ENCODE data around the gene MED12L.

DNA sequence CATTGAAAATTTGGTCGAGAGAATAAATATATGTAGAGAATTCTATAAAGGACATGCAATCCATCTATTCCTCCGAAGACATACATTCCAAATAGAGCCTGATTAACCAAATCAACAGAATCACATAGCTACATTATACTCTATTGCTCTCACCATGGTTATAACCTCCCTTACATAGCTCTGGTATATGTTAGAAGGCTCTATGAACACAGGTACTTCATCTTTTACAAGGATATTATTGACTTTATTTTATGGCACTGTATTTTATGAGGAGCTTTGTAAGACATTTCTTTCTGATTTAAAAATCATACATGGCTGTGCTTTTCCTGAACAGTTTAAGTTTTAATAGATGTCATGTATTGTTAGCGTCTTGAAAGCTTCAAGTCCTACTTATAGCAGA is 370.6 kb downstream of the MED12L start:
- TF ChIP-seq, protein P1, sequence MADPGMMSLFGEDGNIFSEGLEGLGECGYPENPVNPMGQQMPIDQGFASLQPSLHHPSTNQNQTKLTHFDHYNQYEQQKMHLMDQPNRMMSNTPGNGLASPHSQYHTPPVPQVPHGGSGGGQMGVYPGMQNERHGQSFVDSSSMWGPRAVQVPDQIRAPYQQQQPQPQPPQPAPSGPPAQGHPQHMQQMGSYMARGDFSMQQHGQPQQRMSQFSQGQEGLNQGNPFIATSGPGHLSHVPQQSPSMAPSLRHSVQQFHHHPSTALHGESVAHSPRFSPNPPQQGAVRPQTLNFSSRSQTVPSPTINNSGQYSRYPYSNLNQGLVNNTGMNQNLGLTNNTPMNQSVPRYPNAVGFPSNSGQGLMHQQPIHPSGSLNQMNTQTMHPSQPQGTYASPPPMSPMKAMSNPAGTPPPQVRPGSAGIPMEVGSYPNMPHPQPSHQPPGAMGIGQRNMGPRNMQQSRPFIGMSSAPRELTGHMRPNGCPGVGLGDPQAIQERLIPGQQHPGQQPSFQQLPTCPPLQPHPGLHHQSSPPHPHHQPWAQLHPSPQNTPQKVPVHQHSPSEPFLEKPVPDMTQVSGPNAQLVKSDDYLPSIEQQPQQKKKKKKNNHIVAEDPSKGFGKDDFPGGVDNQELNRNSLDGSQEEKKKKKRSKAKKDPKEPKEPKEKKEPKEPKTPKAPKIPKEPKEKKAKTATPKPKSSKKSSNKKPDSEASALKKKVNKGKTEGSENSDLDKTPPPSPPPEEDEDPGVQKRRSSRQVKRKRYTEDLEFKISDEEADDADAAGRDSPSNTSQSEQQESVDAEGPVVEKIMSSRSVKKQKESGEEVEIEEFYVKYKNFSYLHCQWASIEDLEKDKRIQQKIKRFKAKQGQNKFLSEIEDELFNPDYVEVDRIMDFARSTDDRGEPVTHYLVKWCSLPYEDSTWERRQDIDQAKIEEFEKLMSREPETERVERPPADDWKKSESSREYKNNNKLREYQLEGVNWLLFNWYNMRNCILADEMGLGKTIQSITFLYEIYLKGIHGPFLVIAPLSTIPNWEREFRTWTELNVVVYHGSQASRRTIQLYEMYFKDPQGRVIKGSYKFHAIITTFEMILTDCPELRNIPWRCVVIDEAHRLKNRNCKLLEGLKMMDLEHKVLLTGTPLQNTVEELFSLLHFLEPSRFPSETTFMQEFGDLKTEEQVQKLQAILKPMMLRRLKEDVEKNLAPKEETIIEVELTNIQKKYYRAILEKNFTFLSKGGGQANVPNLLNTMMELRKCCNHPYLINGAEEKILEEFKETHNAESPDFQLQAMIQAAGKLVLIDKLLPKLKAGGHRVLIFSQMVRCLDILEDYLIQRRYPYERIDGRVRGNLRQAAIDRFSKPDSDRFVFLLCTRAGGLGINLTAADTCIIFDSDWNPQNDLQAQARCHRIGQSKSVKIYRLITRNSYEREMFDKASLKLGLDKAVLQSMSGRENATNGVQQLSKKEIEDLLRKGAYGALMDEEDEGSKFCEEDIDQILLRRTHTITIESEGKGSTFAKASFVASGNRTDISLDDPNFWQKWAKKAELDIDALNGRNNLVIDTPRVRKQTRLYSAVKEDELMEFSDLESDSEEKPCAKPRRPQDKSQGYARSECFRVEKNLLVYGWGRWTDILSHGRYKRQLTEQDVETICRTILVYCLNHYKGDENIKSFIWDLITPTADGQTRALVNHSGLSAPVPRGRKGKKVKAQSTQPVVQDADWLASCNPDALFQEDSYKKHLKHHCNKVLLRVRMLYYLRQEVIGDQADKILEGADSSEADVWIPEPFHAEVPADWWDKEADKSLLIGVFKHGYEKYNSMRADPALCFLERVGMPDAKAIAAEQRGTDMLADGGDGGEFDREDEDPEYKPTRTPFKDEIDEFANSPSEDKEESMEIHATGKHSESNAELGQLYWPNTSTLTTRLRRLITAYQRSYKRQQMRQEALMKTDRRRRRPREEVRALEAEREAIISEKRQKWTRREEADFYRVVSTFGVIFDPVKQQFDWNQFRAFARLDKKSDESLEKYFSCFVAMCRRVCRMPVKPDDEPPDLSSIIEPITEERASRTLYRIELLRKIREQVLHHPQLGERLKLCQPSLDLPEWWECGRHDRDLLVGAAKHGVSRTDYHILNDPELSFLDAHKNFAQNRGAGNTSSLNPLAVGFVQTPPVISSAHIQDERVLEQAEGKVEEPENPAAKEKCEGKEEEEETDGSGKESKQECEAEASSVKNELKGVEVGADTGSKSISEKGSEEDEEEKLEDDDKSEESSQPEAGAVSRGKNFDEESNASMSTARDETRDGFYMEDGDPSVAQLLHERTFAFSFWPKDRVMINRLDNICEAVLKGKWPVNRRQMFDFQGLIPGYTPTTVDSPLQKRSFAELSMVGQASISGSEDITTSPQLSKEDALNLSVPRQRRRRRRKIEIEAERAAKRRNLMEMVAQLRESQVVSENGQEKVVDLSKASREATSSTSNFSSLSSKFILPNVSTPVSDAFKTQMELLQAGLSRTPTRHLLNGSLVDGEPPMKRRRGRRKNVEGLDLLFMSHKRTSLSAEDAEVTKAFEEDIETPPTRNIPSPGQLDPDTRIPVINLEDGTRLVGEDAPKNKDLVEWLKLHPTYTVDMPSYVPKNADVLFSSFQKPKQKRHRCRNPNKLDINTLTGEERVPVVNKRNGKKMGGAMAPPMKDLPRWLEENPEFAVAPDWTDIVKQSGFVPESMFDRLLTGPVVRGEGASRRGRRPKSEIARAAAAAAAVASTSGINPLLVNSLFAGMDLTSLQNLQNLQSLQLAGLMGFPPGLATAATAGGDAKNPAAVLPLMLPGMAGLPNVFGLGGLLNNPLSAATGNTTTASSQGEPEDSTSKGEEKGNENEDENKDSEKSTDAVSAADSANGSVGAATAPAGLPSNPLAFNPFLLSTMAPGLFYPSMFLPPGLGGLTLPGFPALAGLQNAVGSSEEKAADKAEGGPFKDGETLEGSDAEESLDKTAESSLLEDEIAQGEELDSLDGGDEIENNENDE (IDR thresholded peaks at IDR 0.05; ENCODE audit: low read depth, low read length): no peak
- TF ChIP-seq NR2C1 (IDR thresholded peaks at IDR 0.05) (no peak), NR2C1 (tag; IDR thresholded peaks at IDR 0.05) (no peak), ZNF436 (CRISPR knock-in tag; IDR thresholded peaks at IDR 0.05) (no peak), KLF13 (tag; IDR thresholded peaks at IDR 0.05; ENCODE audit: borderline replicate concordance, low read depth) (no peak), ZNF274 (IDR thresholded peaks at IDR 0.05; ENCODE audit: borderline replicate concordance, low read depth, low read length) (no peak), POLR2A (conservative IDR thresholded peaks at IDR 0.05) (no peak), POLR2G (IDR thresholded peaks at IDR 0.05; ENCODE audit: low read depth, low read length) (no peak), PURB (CRISPR knock-in tag; IDR thresholded peaks at IDR 0.05; ENCODE audit: low read depth) (no peak), MAFF (IDR thresholded peaks at IDR 0.05; ENCODE audit: low read length) (no peak)

Data from K562 (cell line).